WTC11 (cell line): ENCODE results near the gene STK16.

Experiments used
- SP1 ChIP-seq: sonication (generic); formaldehyde crosslinking; conservative IDR thresholded peaks from 2 replicates; pipeline ENCODE4 v1.8.1; 2022; ENCODE audit warnings: missing genetic modification reagents
- TCF7 ChIP-seq: sonication (generic); formaldehyde crosslinking; IDR thresholded peaks from 2 replicates; pipeline ENCODE4 v1.8.0; 2022; ENCODE audit warnings: mild to moderate bottlenecking, low read depth, missing genetic modification reagents, moderate library complexity
- TF ChIP-seq, protein P1 (sequence below): fragments of 200-600 bp; IDR thresholded peaks from 2 replicates; pipeline ENCODE4 v1.8.0; 2022; ENCODE audit warnings: antibody characterized with exemption
- TF ChIP-seq, protein P2 (sequence below): sonication (generic); formaldehyde crosslinking; IDR thresholded peaks from 2 replicates; pipeline ENCODE4 v1.8.1; 2022; ENCODE audit warnings: missing genetic modification reagents, borderline replicate concordance
- TF ChIP-seq, protein P3 (sequence below): fragments of 250-450 bp; sonication (Bioruptor Pico); IDR thresholded peaks from 2 replicates; pipeline ENCODE4 v1.9.0; 2021; ENCODE audit warnings: moderate library complexity, mild to moderate bottlenecking, inconsistent platforms, borderline replicate concordance

DNA sequence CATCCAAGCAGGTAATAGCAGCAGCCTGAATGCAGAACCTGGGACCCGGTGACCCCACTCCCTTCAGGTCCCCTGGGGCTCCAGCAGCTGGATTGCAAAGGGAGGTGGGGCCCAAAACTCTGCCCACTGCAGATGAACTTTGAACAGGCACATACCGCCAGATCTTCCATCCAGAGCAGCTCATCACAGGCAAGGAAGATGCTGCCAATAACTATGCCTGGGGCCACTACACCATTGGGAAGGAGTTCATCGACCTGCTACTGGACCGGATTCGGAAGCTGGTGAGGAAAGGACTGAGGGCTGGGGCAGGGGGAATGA lies 24.7 kb downstream of the STK16 start:
- TF ChIP-seq, protein P1, sequence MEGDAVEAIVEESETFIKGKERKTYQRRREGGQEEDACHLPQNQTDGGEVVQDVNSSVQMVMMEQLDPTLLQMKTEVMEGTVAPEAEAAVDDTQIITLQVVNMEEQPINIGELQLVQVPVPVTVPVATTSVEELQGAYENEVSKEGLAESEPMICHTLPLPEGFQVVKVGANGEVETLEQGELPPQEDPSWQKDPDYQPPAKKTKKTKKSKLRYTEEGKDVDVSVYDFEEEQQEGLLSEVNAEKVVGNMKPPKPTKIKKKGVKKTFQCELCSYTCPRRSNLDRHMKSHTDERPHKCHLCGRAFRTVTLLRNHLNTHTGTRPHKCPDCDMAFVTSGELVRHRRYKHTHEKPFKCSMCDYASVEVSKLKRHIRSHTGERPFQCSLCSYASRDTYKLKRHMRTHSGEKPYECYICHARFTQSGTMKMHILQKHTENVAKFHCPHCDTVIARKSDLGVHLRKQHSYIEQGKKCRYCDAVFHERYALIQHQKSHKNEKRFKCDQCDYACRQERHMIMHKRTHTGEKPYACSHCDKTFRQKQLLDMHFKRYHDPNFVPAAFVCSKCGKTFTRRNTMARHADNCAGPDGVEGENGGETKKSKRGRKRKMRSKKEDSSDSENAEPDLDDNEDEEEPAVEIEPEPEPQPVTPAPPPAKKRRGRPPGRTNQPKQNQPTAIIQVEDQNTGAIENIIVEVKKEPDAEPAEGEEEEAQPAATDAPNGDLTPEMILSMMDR, result no peak
- TF ChIP-seq, protein P2, sequence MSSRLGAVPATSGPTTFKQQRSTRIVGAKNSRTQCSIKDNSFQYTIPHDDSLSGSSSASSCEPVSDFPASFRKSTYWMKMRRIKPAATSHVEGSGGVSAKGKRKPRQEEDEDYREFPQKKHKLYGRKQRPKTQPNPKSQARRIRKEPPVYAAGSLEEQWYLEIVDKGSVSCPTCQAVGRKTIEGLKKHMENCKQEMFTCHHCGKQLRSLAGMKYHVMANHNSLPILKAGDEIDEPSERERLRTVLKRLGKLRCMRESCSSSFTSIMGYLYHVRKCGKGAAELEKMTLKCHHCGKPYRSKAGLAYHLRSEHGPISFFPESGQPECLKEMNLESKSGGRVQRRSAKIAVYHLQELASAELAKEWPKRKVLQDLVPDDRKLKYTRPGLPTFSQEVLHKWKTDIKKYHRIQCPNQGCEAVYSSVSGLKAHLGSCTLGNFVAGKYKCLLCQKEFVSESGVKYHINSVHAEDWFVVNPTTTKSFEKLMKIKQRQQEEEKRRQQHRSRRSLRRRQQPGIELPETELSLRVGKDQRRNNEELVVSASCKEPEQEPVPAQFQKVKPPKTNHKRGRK (CRISPR knock-in tag), result no peak
- TF ChIP-seq TCF7 (no peak), SP1 (CRISPR knock-in tag) (no peak)
- TF ChIP-seq, protein P3, sequence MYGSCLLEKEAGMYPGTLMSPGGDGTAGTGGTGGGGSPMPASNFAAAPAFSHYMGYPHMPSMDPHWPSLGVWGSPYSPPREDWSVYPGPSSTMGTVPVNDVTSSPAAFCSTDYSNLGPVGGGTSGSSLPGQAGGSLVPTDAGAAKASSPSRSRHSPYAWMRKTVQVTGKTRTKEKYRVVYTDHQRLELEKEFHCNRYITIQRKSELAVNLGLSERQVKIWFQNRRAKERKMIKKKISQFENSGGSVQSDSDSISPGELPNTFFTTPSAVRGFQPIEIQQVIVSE (CRISPR knock-in tag), result no peak
